ENCODE results near the gene MAN1C1. TPM values are rescaled to one million over a fixed set of nuclear protein-coding genes. Genes with fewer than 3 reads are reported as not detected.

Gene MAN1C1
- total RNA-seq, 1 donor from 2014 or later: 5.0 TPM

- intact Hi-C loops (cut with micrococcal nuclease): loop anchor here (2.0 kb wide), 1 partner anchor 54 kb away; the partner anchor contains the start of gene PAQR7
- Mint-ChIP-seq H3K27ac (peak overlapping the region; percentile 82), H3K9me3 (no peaks in the 10 kb centered on the region), H3K4me3 (ENCODE audit: low read depth) (peak overlapping the region; percentile 91), H3K36me3 (ENCODE audit: low read depth) (peaks cover 13% of the 10 kb centered on the region), H3K4me1 (ENCODE audit: low read depth) (peaks cover 26% of the 10 kb centered on the region), H3K27me3 (ENCODE audit: low read depth) (no peaks in the 10 kb centered on the region)
- no peak for DNase-seq (ENCODE audit: low spot score)
Observed at GRCh38 chr1:25821112-25821476, 204.5 kb downstream of the MAN1C1 start.

GRCh38 chr1:25821630-25822091 lies 205.1 kb downstream of the MAN1C1 start:
- Mint-ChIP-seq H3K4me1 (ENCODE audit: low read depth) (peaks cover 26% of the 10 kb centered on the region), H3K4me3 (ENCODE audit: low read depth) (peak overlapping the region; percentile 91), H3K9me3 (no peaks in the 10 kb centered on the region), H3K36me3 (ENCODE audit: low read depth) (peaks cover 16% of the 10 kb centered on the region), H3K27ac (peak overlapping the region; percentile 33), H3K27me3 (ENCODE audit: low read depth) (no peaks in the 10 kb centered on the region)
- no peak for DNase-seq (ENCODE audit: low spot score)
- intact Hi-C loops (cut with micrococcal nuclease): loop anchor here (2.0 kb wide), 1 partner anchor 53 kb away; the partner anchor contains the start of gene PAQR7

- DNase-seq (ENCODE audit: low spot score): no peak
- no peak overlapping the region for H3K4me3 Mint-ChIP-seq (ENCODE audit: low read depth)
- H3K9me3 Mint-ChIP-seq: no peaks in the 10 kb centered on the region
- H3K27ac Mint-ChIP-seq: no peak overlapping the region
- intact Hi-C loops (cut with micrococcal nuclease): no loop called here
- H3K4me1 Mint-ChIP-seq (ENCODE audit: low read depth): peaks cover 17% of the 10 kb centered on the region
- peaks cover 44% of the 10 kb centered on the region for H3K36me3 Mint-ChIP-seq (ENCODE audit: low read depth)
- no peaks in the 10 kb centered on the region for H3K27me3 Mint-ChIP-seq (ENCODE audit: low read depth)
Observed at GRCh38 chr1:25825605-25826004, 209.0 kb downstream of the MAN1C1 start.

- H3K9me3 Mint-ChIP-seq: no peaks in the 10 kb centered on the region
- no peak overlapping the region for H3K4me3 Mint-ChIP-seq (ENCODE audit: low read depth)
- peaks cover 49% of the 10 kb centered on the region for H3K36me3 Mint-ChIP-seq (ENCODE audit: low read depth)
- H3K27ac Mint-ChIP-seq: no peak overlapping the region
- DNase-seq (ENCODE audit: low spot score): no peak
- no peaks in the 10 kb centered on the region for H3K27me3 Mint-ChIP-seq (ENCODE audit: low read depth)
- H3K4me1 Mint-ChIP-seq (ENCODE audit: low read depth): peaks cover 7% of the 10 kb centered on the region
- intact Hi-C loops (cut with micrococcal nuclease): no loop called here
Observed at GRCh38 chr1:25826571-25826970, 210.0 kb downstream of the MAN1C1 start.

- intact Hi-C loops (cut with micrococcal nuclease): no loop called here
- peaks cover 61% of the 10 kb centered on the region for H3K36me3 Mint-ChIP-seq (ENCODE audit: low read depth)
- no peaks in the 10 kb centered on the region for H3K9me3 Mint-ChIP-seq
- no peak for DNase-seq (ENCODE audit: low spot score)
- H3K4me1 Mint-ChIP-seq (ENCODE audit: low read depth): peaks cover 3% of the 10 kb centered on the region
- H3K27ac Mint-ChIP-seq: no peak overlapping the region
- no peak overlapping the region for H3K4me3 Mint-ChIP-seq (ENCODE audit: low read depth)
- no peaks in the 10 kb centered on the region for H3K27me3 Mint-ChIP-seq (ENCODE audit: low read depth)
Observed at GRCh38 chr1:25828491-25828890, 211.9 kb downstream of the MAN1C1 start.

GRCh38 chr1:25829046-25829445 lies 212.5 kb downstream of the MAN1C1 start:
- H3K4me1 Mint-ChIP-seq (ENCODE audit: low read depth): peaks cover 3% of the 10 kb centered on the region
- no peak for DNase-seq (ENCODE audit: low spot score)
- H3K4me3 Mint-ChIP-seq (ENCODE audit: low read depth): no peak overlapping the region
- no peaks in the 10 kb centered on the region for H3K9me3 Mint-ChIP-seq
- intact Hi-C loops (cut with micrococcal nuclease): no loop called here
- H3K27ac Mint-ChIP-seq: no peak overlapping the region
- H3K27me3 Mint-ChIP-seq (ENCODE audit: low read depth): no peaks in the 10 kb centered on the region
- H3K36me3 Mint-ChIP-seq (ENCODE audit: low read depth): peaks cover 64% of the 10 kb centered on the region

- Mint-ChIP-seq H3K9me3 (no peaks in the 10 kb centered on the region), H3K27me3 (ENCODE audit: low read depth) (no peaks in the 10 kb centered on the region), H3K36me3 (ENCODE audit: low read depth) (peaks cover 70% of the 10 kb centered on the region), H3K4me3 (ENCODE audit: low read depth) (no peak overlapping the region), H3K27ac (no peak overlapping the region), H3K4me1 (ENCODE audit: low read depth) (peaks cover 3% of the 10 kb centered on the region)
- intact Hi-C loops (cut with micrococcal nuclease): no loop called here
- DNase-seq (ENCODE audit: low spot score): no peak
Observed at GRCh38 chr1:25831569-25832196, 215.1 kb downstream of the MAN1C1 start.

GRCh38 chr1:25832336-25833037 lies 215.9 kb downstream of the MAN1C1 start:
- Mint-ChIP-seq H3K4me1 (ENCODE audit: low read depth) (peaks cover 3% of the 10 kb centered on the region), H3K36me3 (ENCODE audit: low read depth) (peaks cover 68% of the 10 kb centered on the region)

GRCh38 chr1:25833158-25833557 lies 216.6 kb downstream of the MAN1C1 start:
- DNase-seq (ENCODE audit: low spot score): no peak
- Mint-ChIP-seq H3K4me3 (ENCODE audit: low read depth) (no peak overlapping the region), H3K27ac (no peak overlapping the region), H3K9me3 (no peaks in the 10 kb centered on the region), H3K36me3 (ENCODE audit: low read depth) (peaks cover 66% of the 10 kb centered on the region), H3K27me3 (ENCODE audit: low read depth) (no peaks in the 10 kb centered on the region), H3K4me1 (ENCODE audit: low read depth) (peaks cover 3% of the 10 kb centered on the region)
- intact Hi-C loops (cut with micrococcal nuclease): no loop called here

More at GRCh38 chr1:25832336-25833037, 215.9 kb downstream of the MAN1C1 start:
- intact Hi-C loops (cut with micrococcal nuclease): no loop called here
- no peaks in the 10 kb centered on the region for H3K27me3 Mint-ChIP-seq (ENCODE audit: low read depth)
- no peak for DNase-seq (ENCODE audit: low spot score)
- H3K9me3 Mint-ChIP-seq: no peaks in the 10 kb centered on the region
- no peak overlapping the region for H3K27ac Mint-ChIP-seq
- no peak overlapping the region for H3K4me3 Mint-ChIP-seq (ENCODE audit: low read depth)

Other genes with a start within 250 kb of the MAN1C1 start
- 0.25 TPM in 1 of 2 replicates, not detected in the other for gene RHCE, start 196.0 kb upstream of the MAN1C1 start, total RNA-seq
- gene MACO1, start 185.9 kb upstream of the MAN1C1 start, total RNA-seq: 15.8 and 15.9 TPM in 2 replicates
- gene LDLRAP1, start 73.2 kb upstream of the MAN1C1 start, total RNA-seq: 6.3 and 7.2 TPM in 2 replicates
- 8.0 and 8.2 TPM in 2 replicates for gene SELENON, start 183.4 kb downstream of the MAN1C1 start, total RNA-seq
- gene MTFR1L, start 203.2 kb downstream of the MAN1C1 start, total RNA-seq: 29.6 and 30.0 TPM in 2 replicates
- 9.5 and 10.9 TPM in 2 replicates for gene AUNIP, start 242.7 kb downstream of the MAN1C1 start, total RNA-seq